MCF 10A (cell line): ENCODE data around the gene KEL. TPM values are rescaled to one million over a fixed set of nuclear protein-coding genes. Genes with fewer than 3 reads are reported as not detected.

Experiments
- BruUV-seq: library from RNA; stranded (reverse); fragments of 400-500 nt; replicated peaks from 2 replicates; lab custom pipeline; 2021; lab: Mats Ljungman, UMichigan
- CTCF ChIA-PET: fragments of 300-600 bp; sonication (Branson Sonifier 250); formaldehyde crosslinking; extraction: SDS; loops from one replicate; lab custom pipeline; 2021; ENCODE audit warnings: antibody characterized with exemption, inconsistent platforms; lab: Yijun Ruan, JAX
- POLR2A ChIA-PET: fragments of 300-600, 350-650 bp; sonication (Branson Sonifier 250); formaldehyde crosslinking; extraction: SDS; loops from one replicate; lab custom pipeline; 2020; ENCODE audit warnings: antibody characterized with exemption, inconsistent platforms; lab: Yijun Ruan, JAX
- DNase-seq: peaks from one replicate; pipeline ENCODE4 v3.0.0-alpha.2; 2018; ENCODE audit not compliant: unreplicated experiment
- H3K27ac Mint-ChIP-seq: one replicate; pipeline ENCODE4 v1.8.0; 2022; ENCODE audit warnings: mild to moderate bottlenecking, low read depth, mixed read lengths; ENCODE audit not compliant: unreplicated experiment
- H3K27me3 Mint-ChIP-seq: one replicate; pipeline ENCODE4 v1.8.0; 2022; ENCODE audit warnings: mixed read lengths; ENCODE audit not compliant: insufficient read depth, unreplicated experiment
- H3K36me3 Mint-ChIP-seq: one replicate; pipeline ENCODE4 v1.8.0; 2022; ENCODE audit warnings: mild to moderate bottlenecking, moderate library complexity, mixed read lengths; ENCODE audit not compliant: insufficient read depth, unreplicated experiment
- H3K4me1 Mint-ChIP-seq: one replicate; pipeline ENCODE4 v1.8.0; 2022; ENCODE audit warnings: mixed read lengths; ENCODE audit not compliant: insufficient read depth, unreplicated experiment
- H3K4me3 Mint-ChIP-seq: one replicate; pipeline ENCODE4 v1.8.0; 2022; ENCODE audit warnings: mild to moderate bottlenecking, moderate library complexity, mixed read lengths; ENCODE audit not compliant: unreplicated experiment
- H3K9me3 Mint-ChIP-seq: one replicate; pipeline ENCODE4 v1.8.0; 2022; ENCODE audit warnings: mixed read lengths; ENCODE audit not compliant: unreplicated experiment
- CTCF ChIP-seq: fragments of 200-600 bp; IDR thresholded peaks from one replicate; pipeline ENCODE4 v1.8.0; 2022; ENCODE audit warnings: antibody characterized with exemption, mild to moderate bottlenecking; ENCODE audit not compliant: unreplicated experiment
- intact Hi-C: fragments of 100-400 bp; cut with micrococcal nuclease; formaldehyde crosslinking; loops from 2 replicates; pipeline ENCODE4 v1.14.1; 2022
- total RNA-seq: library from RNA; stranded (reverse); gene quantifications from 2 replicates; pipeline ENCODE4 v1.2.3, GENCODE V29; 2022

Gene KEL
- total RNA-seq, 1 experiment from 2014 or later = not detected

GRCh38 chr7:142948603-142949002, 13.6 kb downstream of the KEL start:
- H3K36me3 Mint-ChIP-seq = no peaks in the 10 kb centered on the region
- CTCF ChIA-PET = interaction anchor here (1.3 to 2.5 kb wide), 2 partner anchors 55 to 68 kb away, joined by 4 to 12 read pairs; no protein-coding TSS in a partner anchor
- H3K4me1 Mint-ChIP-seq = peaks cover 4% of the 10 kb centered on the region
- no peak overlapping the region for H3K4me3 Mint-ChIP-seq
- POLR2A ChIA-PET = no interaction called here
- no peak for DNase-seq
- BruUV-seq = no TSS peak
- peaks cover 8% of the 10 kb centered on the region for H3K9me3 Mint-ChIP-seq
- H3K27ac Mint-ChIP-seq = no peak overlapping the region
- intact Hi-C loops = no loop called here
- peaks cover 34% of the 10 kb centered on the region for H3K27me3 Mint-ChIP-seq
- TF ChIP-seq CTCF = no peak

GRCh38 chr7:142945001-142945400, 17.2 kb downstream of the KEL start:
- intact Hi-C loops = no loop called here
- ChIA-PET CTCF (interaction anchor here (0.6 to 2.4 kb wide), 3 partner anchors 55 to 78 kb away, joined by 3 to 13 read pairs (median 3); no protein-coding TSS in a partner anchor), POLR2A (no interaction called here)
- Mint-ChIP-seq H3K9me3 (no peaks in the 10 kb centered on the region), H3K27me3 (peaks cover 15% of the 10 kb centered on the region), H3K36me3 (no peaks in the 10 kb centered on the region), H3K4me1 (peaks cover 6% of the 10 kb centered on the region), H3K27ac (no peak overlapping the region), H3K4me3 (no peak overlapping the region)
- no peak for TF ChIP-seq CTCF
- no TSS peak for BruUV-seq
- DNase-seq = no peak

GRCh38 chr7:142943706-142944268, 18.4 kb downstream of the KEL start:
- H3K36me3 Mint-ChIP-seq = no peaks in the 10 kb centered on the region
- no peak for TF ChIP-seq CTCF
- peaks cover 17% of the 10 kb centered on the region for H3K27me3 Mint-ChIP-seq
- H3K4me3 Mint-ChIP-seq = no peak overlapping the region
- ChIA-PET CTCF (interaction anchor here (1.0 to 2.4 kb wide), 3 partner anchors 26 to 77 kb away, joined by 3 to 13 read pairs (median 3); no protein-coding TSS in a partner anchor), POLR2A (interaction anchor here (0.6 to 1.0 kb wide), 2 partner anchors 44 to 45 kb away, joined by 3 read pairs; no protein-coding TSS in a partner anchor)
- DNase-seq = peak; percentile 50
- BruUV-seq = no TSS peak
- intact Hi-C loops = no loop called here
- no peak overlapping the region for H3K27ac Mint-ChIP-seq
- H3K4me1 Mint-ChIP-seq = peaks cover 6% of the 10 kb centered on the region
- no peaks in the 10 kb centered on the region for H3K9me3 Mint-ChIP-seq

GRCh38 chr7:142942746-142943145, 19.4 kb downstream of the KEL start:
- intact Hi-C loops = no loop called here
- BruUV-seq = no TSS peak
- H3K27ac Mint-ChIP-seq = no peak overlapping the region
- no peaks in the 10 kb centered on the region for H3K36me3 Mint-ChIP-seq
- no peak overlapping the region for H3K4me3 Mint-ChIP-seq
- H3K27me3 Mint-ChIP-seq = peaks cover 11% of the 10 kb centered on the region
- CTCF ChIA-PET = interaction anchor here (0.5 to 2.4 kb wide), 4 partner anchors 27 to 422 kb away, joined by 3 to 13 read pairs (median 4); no protein-coding TSS in a partner anchor
- DNase-seq = no peak
- no peaks in the 10 kb centered on the region for H3K9me3 Mint-ChIP-seq
- peaks cover 6% of the 10 kb centered on the region for H3K4me1 Mint-ChIP-seq
- TF ChIP-seq CTCF = no peak
- POLR2A ChIA-PET = no interaction called here
